Loucy (cell line): Measurements from ENCODE around the gene CCN2.

Source experiments
- H2AFZ ChIP-seq: fragments of 200-600 bp; sonication (generic); 2 replicates; pipeline ENCODE4 v1.6.0; 2016; ENCODE audit warnings: antibody characterized with exemption, mild to moderate bottlenecking, low read length, moderate library complexity
- H3F3A ChIP-seq: fragments of 200-600 bp; 2 replicates; pipeline ENCODE4 v1.6.0; 2016; ENCODE audit warnings: antibody characterized with exemption, low read depth, mild to moderate bottlenecking
- H3K27me3 ChIP-seq: fragments of 200-600 bp; sonication (generic); 2 replicates; pipeline ENCODE4 v1.6.1; 2014; ENCODE audit warnings: low read length, mild to moderate bottlenecking; ENCODE audit not compliant: insufficient read depth, poor library complexity, severe bottlenecking
- H3K36me3 ChIP-seq: fragments of 200-600 bp; sonication (generic); 2 replicates; pipeline ENCODE4 v1.6.1; 2016; ENCODE audit warnings: low read length; ENCODE audit not compliant: insufficient read depth
- H3K4me1 ChIP-seq: fragments of 200-600 bp; sonication (generic); 2 replicates; pipeline ENCODE4 v1.5.1; 2014; ENCODE audit warnings: low read length, mild to moderate bottlenecking; ENCODE audit not compliant: insufficient read depth, poor library complexity, severe bottlenecking
- H3K4me2 ChIP-seq: fragments of 200-600 bp; sonication (generic); 2 replicates; pipeline ENCODE4 v1.6.0; 2014; ENCODE audit warnings: antibody characterized with exemption, low read length, low read depth, mild to moderate bottlenecking; ENCODE audit not compliant: poor library complexity, severe bottlenecking
- H3K4me3 ChIP-seq: fragments of 200-600 bp; sonication (generic); 2 replicates; pipeline ENCODE4 v1.5.1; 2014; ENCODE audit warnings: low read length, mild to moderate bottlenecking, mixed read lengths; ENCODE audit not compliant: poor library complexity, severe bottlenecking
- H3K79me2 ChIP-seq: fragments of 200-600 bp; sonication (generic); 2 replicates; pipeline ENCODE4 v1.6.1; 2014; ENCODE audit warnings: low read length; ENCODE audit not compliant: insufficient read depth
- H3K9ac ChIP-seq: fragments of 200-600 bp; sonication (generic); 2 replicates; pipeline ENCODE4 v1.6.0; 2014; ENCODE audit warnings: mild to moderate bottlenecking, low read depth, low read length, moderate library complexity; ENCODE audit not compliant: poor library complexity, severe bottlenecking
- H3K9me2 ChIP-seq: fragments of 200-600 bp; sonication (generic); replicated peaks from 2 replicates; pipeline ENCODE4 v1.6.1; 2016; ENCODE audit warnings: low read depth, low read length, mixed read lengths
- H3K9me3 ChIP-seq: fragments of 200-600 bp; sonication (generic); 2 replicates; pipeline ENCODE4 v1.6.1; 2014; ENCODE audit warnings: mild to moderate bottlenecking, antibody characterized with exemption, low read length, low read depth; ENCODE audit not compliant: insufficient read depth
- H4K20me1 ChIP-seq: fragments of 200-600 bp; sonication (generic); 2 replicates; pipeline ENCODE4 v1.6.0; 2014; ENCODE audit warnings: antibody characterized with exemption, low read length, mild to moderate bottlenecking; ENCODE audit not compliant: insufficient read depth, poor library complexity, severe bottlenecking
- EZH2phosphoT487 ChIP-seq: fragments of 200-600 bp; IDR thresholded peaks from 2 replicates; pipeline ENCODE4 v1.6.1; 2018; ENCODE audit warnings: antibody characterized with exemption, mild to moderate bottlenecking, moderate library complexity, borderline replicate concordance
- TF ChIP-seq, protein P1 (sequence below): fragments of 200-600 bp; sonication (generic); conservative IDR thresholded peaks from 2 replicates; pipeline ENCODE4 v1.5.1; 2014; ENCODE audit warnings: mild to moderate bottlenecking, antibody characterized with exemption, low read length

CCN2 gene

DNA sequence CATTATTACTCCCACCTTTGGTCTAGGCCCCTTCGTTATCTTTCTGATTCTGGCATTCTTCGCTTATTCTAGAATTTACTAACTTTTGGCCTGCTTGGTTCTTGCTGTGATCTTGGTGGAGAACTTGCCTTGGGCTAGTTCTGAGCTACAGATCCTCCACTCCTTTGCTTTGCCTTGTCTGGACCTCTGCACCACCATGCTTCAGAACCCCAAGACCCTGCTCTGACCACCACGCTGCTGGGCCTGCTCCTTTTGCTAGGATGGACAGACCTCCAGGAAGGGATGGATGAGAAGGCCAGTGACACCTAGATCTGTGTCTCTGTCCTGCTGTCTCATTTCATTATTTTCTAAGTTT lies 30.4 kb upstream of the CCN2 start:
- Histone ChIP-seq H3K4me2 (no peak overlapping the region), H3K9me2 (no peaks in the 10 kb centered on the region)

DNA sequence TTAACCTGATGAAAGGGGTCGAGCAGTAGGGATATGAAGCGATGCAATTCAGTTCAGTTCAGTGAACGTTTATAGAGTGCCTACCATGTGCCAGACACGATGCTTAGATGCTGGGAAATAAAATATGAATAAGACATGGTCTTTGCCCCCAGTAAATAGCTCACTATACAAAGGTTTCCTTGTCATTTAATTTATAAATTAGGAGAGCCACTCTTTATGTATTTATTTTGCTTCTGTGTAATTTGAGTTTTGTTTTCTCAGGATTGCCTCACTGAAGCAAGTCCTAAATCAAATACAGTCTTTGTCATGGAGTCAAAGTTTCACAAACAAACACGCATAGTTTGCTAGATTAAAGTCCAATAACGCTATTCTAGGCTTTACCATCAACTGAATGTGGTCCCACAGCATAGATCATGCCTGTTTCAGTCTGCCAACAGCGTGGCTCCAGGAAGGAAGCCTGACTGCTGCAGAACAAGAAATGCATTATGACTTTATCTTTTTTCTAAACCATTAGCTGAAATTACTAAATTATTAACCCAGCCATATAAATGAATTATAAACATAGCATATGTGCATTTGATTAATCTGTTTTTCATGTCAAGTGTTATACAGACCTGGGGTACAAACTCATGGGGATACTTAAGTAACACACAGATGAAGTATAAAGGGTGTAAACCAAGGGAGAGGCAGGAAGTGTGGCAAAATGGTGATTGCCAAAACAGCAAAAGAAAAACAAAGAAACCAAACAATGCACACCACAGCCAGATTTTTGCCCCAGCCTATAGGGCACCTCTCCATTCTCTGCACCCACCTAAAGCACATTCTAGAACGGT lies 29.8 kb upstream of the CCN2 start:
- no peaks in the 10 kb centered on the region for H3K79me2 ChIP-seq
- no peaks in the 10 kb centered on the region for H4K20me1 ChIP-seq
- H3K4me1 ChIP-seq: peaks cover 17% of the 10 kb centered on the region
- no peaks in the 10 kb centered on the region for H3K27me3 ChIP-seq
- peak overlapping the region; percentile 15 for H3K4me2 ChIP-seq
- peak overlapping the region; percentile 9 for H3K9ac ChIP-seq
- no peaks in the 10 kb centered on the region for H3K36me3 ChIP-seq
- H3K9me2 ChIP-seq: no peaks in the 10 kb centered on the region
- peak overlapping the region; percentile 81 for H2AFZ ChIP-seq
- H3K4me3 ChIP-seq: no peak overlapping the region
- no peaks in the 10 kb centered on the region for H3K9me3 ChIP-seq
- no peaks in the 10 kb centered on the region for H3F3A ChIP-seq
- TF ChIP-seq EZH2phosphoT487: no peak
- TF ChIP-seq, protein P1, sequence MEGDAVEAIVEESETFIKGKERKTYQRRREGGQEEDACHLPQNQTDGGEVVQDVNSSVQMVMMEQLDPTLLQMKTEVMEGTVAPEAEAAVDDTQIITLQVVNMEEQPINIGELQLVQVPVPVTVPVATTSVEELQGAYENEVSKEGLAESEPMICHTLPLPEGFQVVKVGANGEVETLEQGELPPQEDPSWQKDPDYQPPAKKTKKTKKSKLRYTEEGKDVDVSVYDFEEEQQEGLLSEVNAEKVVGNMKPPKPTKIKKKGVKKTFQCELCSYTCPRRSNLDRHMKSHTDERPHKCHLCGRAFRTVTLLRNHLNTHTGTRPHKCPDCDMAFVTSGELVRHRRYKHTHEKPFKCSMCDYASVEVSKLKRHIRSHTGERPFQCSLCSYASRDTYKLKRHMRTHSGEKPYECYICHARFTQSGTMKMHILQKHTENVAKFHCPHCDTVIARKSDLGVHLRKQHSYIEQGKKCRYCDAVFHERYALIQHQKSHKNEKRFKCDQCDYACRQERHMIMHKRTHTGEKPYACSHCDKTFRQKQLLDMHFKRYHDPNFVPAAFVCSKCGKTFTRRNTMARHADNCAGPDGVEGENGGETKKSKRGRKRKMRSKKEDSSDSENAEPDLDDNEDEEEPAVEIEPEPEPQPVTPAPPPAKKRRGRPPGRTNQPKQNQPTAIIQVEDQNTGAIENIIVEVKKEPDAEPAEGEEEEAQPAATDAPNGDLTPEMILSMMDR: no peak

More for the DNA sequence above, 30.4 kb upstream of the CCN2 start:
- H3K4me1 ChIP-seq: peaks cover 17% of the 10 kb centered on the region
- no peaks in the 10 kb centered on the region for H3K79me2 ChIP-seq
- no peaks in the 10 kb centered on the region for H3F3A ChIP-seq
- H4K20me1 ChIP-seq: no peaks in the 10 kb centered on the region
- peak overlapping the region; percentile 81 for H2AFZ ChIP-seq
- H3K9me3 ChIP-seq: no peaks in the 10 kb centered on the region
- no peak overlapping the region for H3K9ac ChIP-seq
- H3K4me3 ChIP-seq: no peak overlapping the region
- H3K27me3 ChIP-seq: no peaks in the 10 kb centered on the region
- TF ChIP-seq, protein P1: no peak
- no peak for TF ChIP-seq EZH2phosphoT487
- no peaks in the 10 kb centered on the region for H3K36me3 ChIP-seq

DNA sequence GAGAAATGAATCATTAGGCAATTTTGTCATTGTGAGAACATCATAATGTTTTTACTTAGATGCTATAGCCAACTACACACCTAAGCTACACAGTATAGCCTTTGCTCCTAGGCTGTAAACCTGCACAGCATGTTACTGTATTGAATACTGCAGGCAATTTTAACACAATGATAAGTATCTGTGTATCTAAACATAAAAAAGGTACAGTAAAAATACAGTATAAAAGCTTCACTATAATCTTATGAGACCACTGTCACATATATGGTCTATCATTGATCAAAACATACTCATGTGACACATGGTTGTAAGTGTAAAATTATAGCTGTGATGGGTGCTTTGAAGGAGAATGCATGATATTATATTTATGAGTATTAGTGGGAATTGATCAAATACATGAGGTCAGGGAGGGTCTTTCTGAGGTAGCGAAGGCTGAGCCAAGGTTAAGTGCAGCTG lies 29.2 kb upstream of the CCN2 start:
- no peaks in the 10 kb centered on the region for H3K79me2 ChIP-seq
- H3K9ac ChIP-seq: no peak overlapping the region
- H3K27me3 ChIP-seq: no peaks in the 10 kb centered on the region
- H3K9me3 ChIP-seq: no peaks in the 10 kb centered on the region
- no peaks in the 10 kb centered on the region for H4K20me1 ChIP-seq
- no peaks in the 10 kb centered on the region for H3K36me3 ChIP-seq
- H3K4me1 ChIP-seq: peaks cover 17% of the 10 kb centered on the region
- TF ChIP-seq EZH2phosphoT487: no peak
- TF ChIP-seq, protein P1: no peak
- H3F3A ChIP-seq: no peaks in the 10 kb centered on the region
- no peaks in the 10 kb centered on the region for H3K9me2 ChIP-seq
- peak overlapping the region; percentile 81; the same call in 1 of the 2 replicates for H2AFZ ChIP-seq
- no peak overlapping the region for H3K4me2 ChIP-seq
- no peak overlapping the region for H3K4me3 ChIP-seq
